ENCODE data around the gene ERLEC1.
"Not testable (repeated sequence)": the region's sequence is repeated elsewhere in the genome, so short reads cannot be mapped to it uniquely, and the experiment has no call there.

GRCh38 chr2:53829980-53830290, 43.1 kb downstream of the ERLEC1 start:
- not testable (repeated sequence) for TF ChIP-seq EP300, POLR2A, CTCF (IDR thresholded peaks at IDR 0.05)

Data from upper lobe of left lung (tissue), 4 donors.